NCI-H748 (cell line): ENCODE measurements around the gene DPP9.
"Not testable (repeated sequence)": the region's sequence is repeated elsewhere in the genome, so short reads cannot be mapped to it uniquely, and the experiment has no call there.

ENCODE experiments used
- DNase-seq: peaks from one replicate; lab custom pipeline; 2025; ENCODE audit not compliant: unreplicated experiment; lab: John Stamatoyannopoulos, UW

The DPP9 gene

GRCh38 chr19:4691373-4691772 is 32.3 kb downstream of the DPP9 start:
- no peak for DNase-seq

- no peak for DNase-seq
Measured at GRCh38 chr19:4690361-4690760, 33.3 kb downstream of the DPP9 start.

- no peak for DNase-seq
Measured at GRCh38 chr19:4689403-4689802, 34.2 kb downstream of the DPP9 start.

- DNase-seq = no peak
Measured at GRCh38 chr19:4688587-4688986, 35.1 kb downstream of the DPP9 start.

GRCh38 chr19:4687396-4687795 is 36.2 kb downstream of the DPP9 start:
- no peak for DNase-seq

DNA sequence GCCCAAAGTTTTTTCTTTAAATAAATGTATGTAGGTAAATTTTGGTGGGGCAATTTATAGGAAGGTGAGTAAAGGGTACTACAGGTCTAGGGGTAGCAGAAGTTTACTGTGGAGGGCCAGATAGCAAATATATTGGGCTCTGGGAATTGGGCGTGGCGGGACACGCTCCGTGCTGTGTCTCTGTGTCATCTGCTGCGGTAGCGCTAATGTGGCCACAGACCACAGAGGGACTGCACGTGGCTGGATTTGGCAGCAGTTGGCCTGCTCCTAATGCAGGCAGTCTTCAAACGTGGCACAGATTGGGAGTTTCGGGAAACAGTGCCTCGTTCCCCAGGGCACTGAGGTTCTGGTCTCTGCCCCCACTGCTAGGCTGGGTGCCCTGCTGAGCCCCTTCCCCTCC is 36.9 kb downstream of the DPP9 start:
- DNase-seq = no peak

GRCh38 chr19:4684312-4685095 is 39.1 kb downstream of the DPP9 start:
- no peak for DNase-seq

DNA sequence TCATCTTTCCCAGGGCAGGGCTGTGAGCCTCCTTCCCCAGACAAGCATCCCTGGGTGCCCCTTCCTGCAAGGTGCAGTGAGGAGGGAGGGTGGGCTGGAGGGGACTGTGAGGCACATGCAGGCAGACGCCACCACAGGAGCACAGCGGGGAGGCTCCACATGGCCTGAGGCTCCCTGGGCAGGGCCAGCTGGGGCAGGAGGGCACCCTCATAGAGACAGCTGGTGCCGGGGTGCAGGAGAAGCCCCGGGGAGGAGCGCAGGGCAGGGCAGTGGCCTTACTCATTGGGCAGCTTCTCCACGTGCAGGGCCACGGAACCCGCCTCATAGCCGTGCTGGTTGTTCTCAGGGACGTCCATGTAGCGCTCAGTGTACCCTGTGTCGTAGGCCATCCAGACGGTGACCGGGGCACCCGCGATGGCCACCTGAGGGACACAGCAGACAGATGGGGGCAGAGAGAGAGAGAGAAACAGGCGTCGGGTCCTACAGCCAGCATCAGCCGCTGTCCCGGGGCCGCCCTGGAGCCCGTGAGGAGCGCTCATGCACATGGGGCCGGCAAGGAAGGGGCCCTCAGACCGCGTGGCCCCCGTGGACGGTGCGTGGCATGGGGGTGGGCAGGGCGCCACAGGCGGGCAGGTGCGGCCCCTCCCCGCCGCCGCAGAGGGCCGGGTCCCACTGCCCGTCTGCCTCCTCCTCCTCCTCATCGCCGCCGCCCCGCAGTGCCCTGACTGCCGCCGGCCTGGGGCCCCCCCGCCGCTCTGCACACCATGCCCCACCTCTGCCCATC is 41.0 kb downstream of the DPP9 start:
- DNase-seq = no peak

- DNase-seq = not testable (repeated sequence)
Measured at GRCh38 chr19:4680021-4680420, 43.6 kb downstream of the DPP9 start.

DNA sequence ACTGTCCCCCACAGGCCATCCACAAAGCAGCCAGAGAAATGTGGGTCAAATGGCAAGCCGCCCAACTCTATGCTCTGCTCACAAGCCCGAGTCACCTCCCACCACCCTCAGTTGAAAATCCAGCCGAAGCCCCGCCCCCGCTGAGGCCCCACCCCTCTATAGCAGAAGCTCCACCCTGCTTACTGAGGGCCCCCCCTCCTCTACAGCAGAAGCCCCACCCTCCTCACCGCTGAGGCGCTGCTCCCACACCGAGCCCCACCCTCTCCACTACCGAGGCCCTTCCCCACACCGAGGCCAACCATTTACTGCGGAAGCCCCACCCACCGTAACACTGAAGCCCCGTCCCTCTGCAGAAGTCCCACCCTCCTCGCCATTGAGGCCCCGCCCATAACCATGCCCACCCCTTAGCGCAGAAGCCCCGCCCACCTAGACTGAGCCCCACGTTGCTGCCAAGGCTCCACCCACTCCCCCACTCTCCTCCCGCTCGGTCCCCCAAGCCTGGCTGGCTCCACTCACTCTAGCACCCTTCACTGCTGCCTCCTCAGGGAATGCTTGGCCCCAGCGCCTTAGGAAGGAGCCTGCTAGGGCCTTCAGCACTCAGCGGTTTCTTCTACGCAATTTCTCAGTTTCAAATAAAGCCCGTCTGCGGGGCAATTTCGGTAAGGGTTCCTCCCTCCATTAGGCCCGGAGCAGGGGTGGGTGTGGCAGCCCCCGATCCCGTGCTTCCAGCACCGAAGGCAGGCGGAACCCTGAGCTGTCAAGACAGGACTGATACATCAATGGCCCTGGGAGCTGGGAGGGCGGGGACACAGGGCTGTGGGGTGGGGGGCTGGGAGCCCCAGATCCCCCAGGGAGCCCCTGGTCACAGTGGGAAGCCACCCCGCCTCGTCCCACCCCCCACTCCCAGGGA is 44.5 kb downstream of the DPP9 start:
- DNase-seq = no peak

GRCh38 chr19:4676955-4677731 is 46.5 kb downstream of the DPP9 start:
- DNase-seq = peak; percentile 29

GRCh38 chr19:4675346-4675745 is 48.3 kb downstream of the DPP9 start:
- no peak for DNase-seq

DNA sequence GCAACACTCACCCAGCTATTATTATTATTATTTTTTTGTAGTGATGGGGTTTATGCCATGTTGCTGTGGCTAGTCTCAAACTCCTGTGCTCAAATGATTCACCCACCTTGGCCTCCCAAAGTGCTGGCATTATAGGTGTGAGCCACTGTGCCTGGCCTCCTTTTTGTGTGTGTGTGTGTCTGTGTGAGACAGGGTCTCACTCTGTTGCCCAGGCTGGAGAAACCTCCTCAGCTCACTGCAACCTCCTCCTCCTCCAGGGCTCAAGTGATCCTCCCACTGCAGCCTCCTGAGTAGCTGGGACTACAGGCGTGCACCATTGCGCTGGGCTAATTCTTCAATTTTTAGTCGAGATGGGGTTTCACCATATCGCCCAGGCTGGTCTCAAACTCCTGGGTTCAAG is 49.9 kb downstream of the DPP9 start:
- DNase-seq = no peak

DNA sequence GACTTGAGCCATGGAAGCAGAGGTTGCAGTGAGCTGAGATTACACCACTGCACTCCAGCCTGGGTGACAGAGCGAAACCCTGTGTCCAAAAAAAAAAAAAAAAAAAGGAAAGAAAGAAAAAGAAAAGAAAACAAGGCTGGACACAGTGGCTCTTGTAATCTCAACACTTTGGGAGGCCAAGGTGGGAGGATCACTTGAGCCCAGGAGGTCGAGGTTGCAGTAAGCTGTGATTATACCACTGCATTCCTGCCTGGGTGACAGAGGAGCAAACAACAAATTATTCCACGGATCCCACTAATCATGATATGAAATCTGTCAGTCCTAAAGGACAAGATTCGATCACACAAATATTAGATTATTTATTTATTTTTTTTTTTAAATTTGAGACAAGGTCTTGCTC is 50.4 kb downstream of the DPP9 start:
- DNase-seq = no peak

GRCh38 chr19:4671185-4671851 is 52.3 kb downstream of the DPP9 start:
- no peak for DNase-seq

DNA sequence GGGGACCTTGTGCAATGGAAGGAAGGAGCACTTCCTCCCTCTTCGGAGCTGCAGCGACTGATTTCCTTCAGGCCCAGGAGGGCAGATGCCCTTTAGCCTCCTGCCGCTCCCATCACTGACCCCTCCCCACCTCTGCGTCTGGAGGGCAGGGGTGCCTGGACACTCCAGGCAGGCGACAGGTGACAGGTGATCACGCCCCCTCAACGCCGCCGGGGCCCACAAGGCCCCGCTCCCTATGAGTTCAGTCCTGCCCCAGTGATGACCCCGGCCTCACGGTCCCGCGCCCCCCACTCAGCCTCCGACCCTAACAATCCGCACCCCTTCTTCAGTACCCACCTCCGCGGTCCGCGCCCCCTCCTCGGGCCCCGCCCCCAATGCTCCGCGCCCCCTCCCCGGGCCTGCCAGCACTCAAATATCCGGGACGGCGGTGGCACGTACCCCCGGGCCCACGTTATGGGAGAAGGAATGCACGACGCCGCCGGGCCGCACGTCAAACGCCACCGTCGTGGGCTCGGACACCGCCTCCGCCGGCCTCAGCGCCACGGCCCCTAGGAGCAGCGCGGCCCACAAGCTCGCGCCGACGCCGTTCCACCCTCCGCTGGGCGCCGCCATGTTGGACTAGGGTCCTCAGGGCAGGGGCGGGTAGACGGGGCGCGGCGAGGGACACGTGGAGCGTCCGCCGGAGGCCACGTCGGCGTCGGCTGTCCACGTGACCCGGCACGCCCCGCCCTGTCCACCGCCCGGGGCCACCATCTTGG is 53.7 kb downstream of the DPP9 start, which contains the start of gene MYDGF:
Gene MYDGF (minus strand): TSS at position 620 of the 758 bp plus-strand sequence. CDS start 8 bp downstream, at position 612.
- peak; percentile 85 for DNase-seq

- DNase-seq = no peak
Measured at GRCh38 chr19:4664642-4665041, 59.0 kb downstream of the DPP9 start.

GRCh38 chr19:4662812-4663211 is 60.8 kb downstream of the DPP9 start:
- DNase-seq = no peak

GRCh38 chr19:4662020-4662695 is 61.5 kb downstream of the DPP9 start:
- DNase-seq = no peak
